Prostate gland (tissue), 2 donors: ENCODE measurements around the gene PRKAA2. TPM values are rescaled to one million over a fixed set of nuclear protein-coding genes. Genes with fewer than 3 reads are reported as not detected.

Experiments
- DNase-seq: peaks from one replicate; pipeline ENCODE4 v3.0.0-alpha.2; 2019; ENCODE audit warnings: low spot score
- H3K27ac ChIP-seq, 2 donors: fragments of 200-600 bp; sonication (generic); 2 replicates each; pipeline ENCODE4 v1.5.1; 2017 to 2019
- H3K27me3 ChIP-seq: fragments of 200-600 bp; sonication (generic); replicated peaks from 2 replicates; pipeline ENCODE4 v1.5.1; 2019; ENCODE audit not compliant: insufficient read depth
- H3K36me3 ChIP-seq, 2 donors: fragments of 200-600 bp; sonication (generic); 1 replicate in 1 of 2; 2 replicates in 1 of 2; pipeline versions ENCODE4 v1.5.1 to v1.8.1; 2017 to 2019
- H3K4me1 ChIP-seq: fragments of 200-600 bp; sonication (generic); replicated peaks from 2 replicates; pipeline ENCODE4 v1.5.1; 2019
- H3K4me3 ChIP-seq, 2 donors: fragments of 200-600 bp; sonication (generic); 2 replicates each; pipeline ENCODE4 v1.5.1; 2017 to 2019
- H3K9me3 ChIP-seq: fragments of 200-600 bp; sonication (generic); 2 replicates; pipeline ENCODE4 v1.5.1; 2017
- CTCF ChIP-seq, 4 experiments: fragments of 200-600 bp in 2 of 4; fragments of 450-650 bp in 2 of 4; sonication (generic) in 2 of 4; IDR thresholded peaks; 1 replicate in 3 of 4; 2 replicates in 1 of 4; pipeline ENCODE4 v1.5.1; 2016 to 2019; ENCODE audit warnings: antibody characterized with exemption in 4 of 4, mild to moderate bottlenecking in 2 of 4, moderate library complexity in 2 of 4
- POLR2A ChIP-seq: fragments of 450-650 bp; IDR thresholded peaks from one replicate; pipeline ENCODE4 v1.6.1; 2016; ENCODE audit warnings: antibody characterized with exemption, mild to moderate bottlenecking
- POLR2AphosphoS5 ChIP-seq: sonication (generic); formaldehyde crosslinking; IDR thresholded peaks from one replicate; pipeline ENCODE4 v1.6.1; 2017; ENCODE audit warnings: antibody characterized with exemption
- WGBS: methylation state at CpG from one replicate; pipeline ENCODE4 v1.1.5; 2018; 5-methylcytosine and 5-hydroxymethylcytosine counted together
- intact Hi-C: fragments of 100-400 bp; cut with DNase I; formaldehyde crosslinking; loops from one replicate; pipeline ENCODE4 v1.14.2; 2022
- total RNA-seq, 2 donors: library from RNA; depleted of rRNA; stranded (reverse); fragments of >200 nt; gene quantifications; one replicate each; pipeline ENCODE4 v1.1.0, GENCODE V29; 2016

Gene PRKAA2
- total RNA-seq, 2 donors from 2014 or later: 6.5 to 7.9 TPM

DNA sequence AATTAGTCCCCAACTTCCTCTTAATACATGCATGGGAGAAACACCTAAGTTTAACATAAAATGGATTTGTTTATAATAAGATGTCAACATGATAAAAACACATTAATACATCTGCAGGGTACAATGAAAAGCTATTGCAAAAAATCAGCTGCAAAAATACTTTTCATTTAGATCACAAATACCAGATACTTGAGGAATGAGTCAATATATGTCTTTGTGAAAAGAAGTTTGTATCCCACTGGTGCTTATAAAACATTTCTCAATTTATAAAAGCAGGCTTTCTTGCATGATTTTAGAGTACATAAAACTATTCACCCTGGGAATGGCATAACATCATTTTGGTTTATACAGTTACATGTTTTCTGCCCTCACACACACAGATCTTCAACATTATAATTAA lies 18.6 kb upstream of the PRKAA2 start:
- no peaks in the 10 kb centered on the region for H3K9me3 ChIP-seq
- no peaks in the 10 kb centered on the region for H3K27me3 ChIP-seq
- TF ChIP-seq CTCF (IDR thresholded peaks at IDR 0.05): no peak
- TF ChIP-seq POLR2A: no peak
- no peak for TF ChIP-seq POLR2AphosphoS5
- H3K27ac ChIP-seq: no peak overlapping the region
- no peak for DNase-seq
- H3K36me3 ChIP-seq: no peaks in the 10 kb centered on the region
- intact Hi-C loops: no loop called here
- no peak overlapping the region for H3K4me3 ChIP-seq
- H3K4me1 ChIP-seq: no peaks in the 10 kb centered on the region

DNA sequence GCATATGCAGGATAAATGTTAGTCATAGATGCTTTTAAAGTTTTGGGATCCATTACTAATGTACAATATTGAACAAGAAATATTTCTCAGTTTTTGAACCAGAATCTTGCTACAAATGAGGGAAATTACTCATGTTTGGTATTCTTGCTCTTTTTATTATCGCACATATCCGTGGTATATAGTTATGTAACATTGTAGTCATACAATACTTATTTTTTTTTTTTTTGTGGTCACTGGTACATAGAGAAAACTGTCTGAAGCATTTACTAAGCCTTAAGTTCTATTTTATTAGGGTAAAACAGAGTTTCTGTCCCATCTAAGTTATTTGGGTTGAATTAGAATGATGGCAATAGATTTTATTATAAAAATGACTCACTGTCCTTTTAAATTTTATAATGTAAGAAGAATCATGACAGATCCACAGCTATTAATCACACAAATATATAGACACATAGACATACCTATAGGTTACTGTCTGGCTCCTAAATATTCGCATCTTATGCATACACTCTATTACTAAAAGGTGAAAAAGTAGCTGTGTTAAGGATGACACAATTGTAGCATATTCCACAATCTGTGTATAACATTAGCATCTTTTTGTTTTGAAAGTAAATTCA lies 18.0 kb upstream of the PRKAA2 start:
- Histone ChIP-seq H3K27ac (no peak overlapping the region), H3K27me3 (no peaks in the 10 kb centered on the region), H3K9me3 (no peaks in the 10 kb centered on the region), H3K4me1 (no peaks in the 10 kb centered on the region), H3K4me3 (no peak overlapping the region), H3K36me3 (no peaks in the 10 kb centered on the region)
- no peak for TF ChIP-seq POLR2AphosphoS5
- no peak for TF ChIP-seq POLR2A
- no peak for TF ChIP-seq CTCF (IDR thresholded peaks at IDR 0.05)
- DNase-seq: no peak
- whole genome bisulfite sequencing: 84% methylated on average over 3 of the region's 3 CpGs
- intact Hi-C loops: no loop called here

DNA sequence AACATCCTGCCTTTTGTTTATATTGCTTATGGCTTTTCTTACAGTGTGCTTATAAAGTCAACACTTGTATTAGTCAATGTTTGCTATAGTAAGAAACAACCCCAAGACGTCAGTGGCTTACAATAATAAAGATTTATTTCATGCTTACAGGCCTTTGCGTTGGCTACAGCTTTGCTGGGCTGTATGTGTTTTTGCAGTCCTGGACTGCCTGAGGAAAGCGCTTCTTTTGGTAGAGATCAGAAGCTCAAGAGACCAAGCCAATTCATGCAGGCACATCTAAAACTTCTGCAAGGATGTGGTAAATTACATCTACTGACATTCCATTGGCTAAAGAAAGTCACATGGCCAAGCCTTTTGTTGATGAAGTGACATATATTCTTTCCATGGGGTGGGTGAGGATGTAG lies 17.5 kb upstream of the PRKAA2 start:
- no peaks in the 10 kb centered on the region for H3K27me3 ChIP-seq
- no peak overlapping the region for H3K4me3 ChIP-seq
- intact Hi-C loops: no loop called here
- H3K4me1 ChIP-seq: no peaks in the 10 kb centered on the region
- TF ChIP-seq POLR2AphosphoS5 (no peak), POLR2A (no peak), CTCF (IDR thresholded peaks at IDR 0.05) (no peak)
- H3K9me3 ChIP-seq: no peaks in the 10 kb centered on the region
- no peak for DNase-seq
- H3K27ac ChIP-seq: no peak overlapping the region
- WGBS: 64% methylated on average over 3 of the region's 3 CpGs
- no peaks in the 10 kb centered on the region for H3K36me3 ChIP-seq

DNA sequence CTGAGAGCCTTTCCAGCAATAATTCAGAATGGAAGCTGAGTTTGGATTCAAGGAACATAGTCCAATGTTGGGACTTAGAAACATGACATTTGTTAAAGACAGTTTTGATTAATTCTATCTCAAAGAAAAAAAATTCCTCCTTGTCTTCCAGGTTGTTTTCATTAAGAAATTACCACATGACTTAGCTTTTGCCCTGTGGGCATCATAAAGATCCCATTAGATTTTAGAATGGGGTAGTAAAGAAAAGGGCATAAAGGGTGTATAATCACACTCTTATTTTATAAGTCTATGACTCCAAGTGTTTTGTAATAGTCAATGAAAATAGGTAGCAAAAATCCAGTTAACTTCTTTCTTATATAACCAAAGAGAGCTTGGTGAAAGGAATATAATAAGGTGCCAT lies 14.3 kb upstream of the PRKAA2 start:
- no peak for TF ChIP-seq POLR2AphosphoS5
- no peak for TF ChIP-seq POLR2A
- no peak for TF ChIP-seq CTCF (IDR thresholded peaks at IDR 0.05)
- Histone ChIP-seq H3K36me3 (no peaks in the 10 kb centered on the region), H3K27me3 (no peaks in the 10 kb centered on the region), H3K4me1 (no peaks in the 10 kb centered on the region), H3K4me3 (no peak overlapping the region), H3K27ac (no peak overlapping the region), H3K9me3 (no peaks in the 10 kb centered on the region)
- intact Hi-C loops: no loop called here
- no peak for DNase-seq

DNA sequence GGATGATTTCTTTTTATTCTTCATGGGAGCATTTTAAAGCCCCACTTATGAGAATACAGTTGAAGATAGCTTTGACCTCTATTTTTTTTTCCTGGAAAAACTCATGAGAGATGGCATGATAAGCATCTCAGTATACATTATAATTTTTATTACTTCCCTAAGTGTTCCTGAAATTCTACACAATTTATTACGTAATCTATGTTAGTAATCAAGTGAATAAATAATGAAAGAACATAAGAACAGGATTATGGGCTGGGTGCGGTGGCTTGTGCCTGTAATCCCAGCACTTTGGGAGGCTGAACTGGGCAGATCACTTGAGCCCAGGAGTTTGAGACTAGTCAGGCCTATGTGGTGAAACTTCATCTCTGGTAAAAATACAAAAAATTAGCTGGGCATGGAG lies 13.2 kb upstream of the PRKAA2 start:
- Histone ChIP-seq H3K36me3 (no peaks in the 10 kb centered on the region), H3K4me3 (no peak overlapping the region), H3K9me3 (no peaks in the 10 kb centered on the region), H3K27me3 (no peaks in the 10 kb centered on the region), H3K27ac (no peak overlapping the region), H3K4me1 (no peaks in the 10 kb centered on the region)
- no peak for DNase-seq
- no peak for TF ChIP-seq POLR2AphosphoS5
- TF ChIP-seq CTCF (IDR thresholded peaks at IDR 0.05): no peak
- TF ChIP-seq POLR2A: no peak
- WGBS: 57% methylated on average over 2 of the region's 2 CpGs
- intact Hi-C loops: no loop called here
